Activated CD8-positive, alpha-beta T cell treated with anti-CD3 and anti-CD28 coated beads for 36 hours (primary cell): Measurements from ENCODE around the gene MRPS11. TPM values are rescaled to one million over a fixed set of nuclear protein-coding genes. Genes with fewer than 3 reads are reported as not detected.

Experiments
- ATAC-seq: fragments of 200-7000 bp; cut with Tn5 transposase; one replicate; pipeline ENCODE4 v1.10.0; 2021; ENCODE audit warnings: mild to moderate bottlenecking, moderate library complexity
- CTCF ChIA-PET: fragments of 350-600 bp; sonication (Branson Sonifier 250); formaldehyde crosslinking; loops from one replicate; lab custom pipeline; 2021; ENCODE audit warnings: antibody characterized with exemption; lab: Charles Lee
- POLR2A ChIA-PET: fragments of 350-600 bp; sonication (Branson Sonifier 250); formaldehyde crosslinking; loops from one replicate; lab custom pipeline; 2021; ENCODE audit warnings: antibody characterized with exemption; lab: Charles Lee
- DNase-seq: peaks from one replicate; pipeline ENCODE4 v3.0.0-alpha.2; 2020
- H3K27ac Mint-ChIP-seq: one replicate; pipeline ENCODE4 v1.8.0; 2021; ENCODE audit warnings: mild to moderate bottlenecking, mixed read lengths
- H3K27me3 Mint-ChIP-seq: one replicate; pipeline ENCODE4 v1.8.0; 2021; ENCODE audit warnings: mixed read lengths
- H3K36me3 Mint-ChIP-seq: one replicate; pipeline ENCODE4 v1.8.0; 2021; ENCODE audit warnings: low read depth, mixed read lengths
- H3K4me1 Mint-ChIP-seq: one replicate; pipeline ENCODE4 v1.8.0; 2021; ENCODE audit warnings: low read depth, mixed read lengths
- H3K4me3 Mint-ChIP-seq: one replicate; pipeline ENCODE4 v1.8.0; 2021; ENCODE audit warnings: mild to moderate bottlenecking, moderate library complexity, mixed read lengths
- H3K9me3 Mint-ChIP-seq: one replicate; pipeline ENCODE4 v1.8.0; 2021; ENCODE audit warnings: mixed read lengths
- CTCF ChIP-seq: fragments of 200-600 bp; IDR thresholded peaks from one replicate; pipeline ENCODE4 v1.8.0; 2022; ENCODE audit warnings: antibody characterized with exemption, mild to moderate bottlenecking
- intact Hi-C: fragments of 100-400 bp; cut with micrococcal nuclease; formaldehyde crosslinking; loops from one replicate; pipeline ENCODE4 v1.10.0; 2022
- total RNA-seq, 2 experiments: library from RNA; stranded (reverse); gene quantifications; one replicate each; pipeline ENCODE4 v1.2.3, GENCODE V29; 2021

MRPS11 gene
- 10 to 100 TPM; 54.3 to 55.4 TPM for total RNA-seq

GRCh38 chr15:88467073-88467934, at the start of gene MRPS11, which contains the start of gene MRPL46:
Gene MRPS11 (plus strand): TSS chr15:88467708. CDS start chr15:88467718, 10 bp downstream.
Gene MRPL46 (minus strand): TSS chr15:88467388. CDS start chr15:88467377, 11 bp downstream.
- peaks cover 25% of the 10 kb centered on the region for H3K36me3 Mint-ChIP-seq
- H3K4me3 Mint-ChIP-seq: peak within 1 kb of the TSS; percentile 90
- peak; percentile 90 for ATAC-seq
- ChIA-PET POLR2A (interaction anchor here (1.0 to 2.2 kb wide), 10 partner anchors 8 to 193 kb away, joined by 3 to 12 read pairs (median 4); partner anchors contain the start of genes AEN and ISG20), CTCF (interaction anchor here (0.8 to 1.8 kb wide), 8 partner anchors 11 to 437 kb away, joined by 3 to 14 read pairs (median 3); partner anchors contain the start of genes HAPLN3 and ISG20)
- no peaks in the 10 kb centered on the region for H3K9me3 Mint-ChIP-seq
- TF ChIP-seq CTCF: no peak
- peak; percentile 92 for DNase-seq
- H3K4me1 Mint-ChIP-seq: peaks cover 34% of the 10 kb centered on the region
- intact Hi-C loops: loop anchor here (5.0 kb wide), 1 partner anchor 155 kb away; the partner anchor contains the start of gene AEN
- H3K27me3 Mint-ChIP-seq: no peaks in the 10 kb centered on the region
- H3K27ac Mint-ChIP-seq: peak within 1 kb of the TSS; percentile 99

- Mint-ChIP-seq H3K36me3 (no peaks in the 10 kb centered on the region), H3K9me3 (no peaks in the 10 kb centered on the region), H3K4me1 (peaks cover 8% of the 10 kb centered on the region), H3K4me3 (no peak overlapping the region), H3K27ac (no peak overlapping the region), H3K27me3 (peaks cover 17% of the 10 kb centered on the region)
- peak; percentile 93 for ATAC-seq
- DNase-seq: peak; percentile 33
- CTCF ChIA-PET: no interaction called here
- intact Hi-C loops: no loop called here
- no peak for TF ChIP-seq CTCF
- POLR2A ChIA-PET: interaction anchor here (1.4 kb wide), 1 partner anchor 47 kb away, joined by 4 read pairs; the partner anchor contains the start of genes MRPL46 and MRPS11
These were observed 47.7 kb upstream of the MRPS11 start for GRCh38 chr15:88419830-88420229.

- H3K27ac Mint-ChIP-seq: no peak overlapping the region
- POLR2A ChIA-PET: no interaction called here
These were observed 44.2 kb upstream of the MRPS11 start for GRCh38 chr15:88423331-88423730.

GRCh38 chr15:88426304-88426703, 41.2 kb upstream of the MRPS11 start:
- Mint-ChIP-seq H3K4me1 (no peaks in the 10 kb centered on the region), H3K27ac (no peak overlapping the region), H3K36me3 (no peaks in the 10 kb centered on the region), H3K4me3 (no peak overlapping the region), H3K27me3 (peaks cover 1% of the 10 kb centered on the region), H3K9me3 (no peaks in the 10 kb centered on the region)
- ATAC-seq (no peak), DNase-seq (no peak)
- POLR2A ChIA-PET: no interaction called here
- intact Hi-C loops: no loop called here
- CTCF ChIA-PET: no interaction called here
- TF ChIP-seq CTCF: no peak

More at GRCh38 chr15:88423331-88423730, 44.2 kb upstream of the MRPS11 start:
- H3K4me1 Mint-ChIP-seq: peaks cover 8% of the 10 kb centered on the region
- H3K27me3 Mint-ChIP-seq: peaks cover 1% of the 10 kb centered on the region
- CTCF ChIA-PET: no interaction called here
- intact Hi-C loops: no loop called here
- no peak for TF ChIP-seq CTCF
- ATAC-seq: no peak
- H3K36me3 Mint-ChIP-seq: no peaks in the 10 kb centered on the region
- H3K4me3 Mint-ChIP-seq: no peak overlapping the region
- DNase-seq: no peak
- H3K9me3 Mint-ChIP-seq: no peaks in the 10 kb centered on the region

GRCh38 chr15:88428053-88428452, 39.5 kb upstream of the MRPS11 start:
- TF ChIP-seq CTCF: no peak
- ATAC-seq: no peak
- intact Hi-C loops: no loop called here
- ChIA-PET CTCF (interaction anchor here (0.8 to 1.2 kb wide), 2 partner anchors 22 to 154 kb away, joined by 3 read pairs; no protein-coding TSS in a partner anchor), POLR2A (no interaction called here)
- no peaks in the 10 kb centered on the region for H3K36me3 Mint-ChIP-seq
- H3K4me3 Mint-ChIP-seq: no peak overlapping the region
- H3K9me3 Mint-ChIP-seq: no peaks in the 10 kb centered on the region
- DNase-seq: no peak
- H3K27ac Mint-ChIP-seq: no peak overlapping the region
- peaks cover 1% of the 10 kb centered on the region for H3K27me3 Mint-ChIP-seq
- no peaks in the 10 kb centered on the region for H3K4me1 Mint-ChIP-seq
